ENCODE results near the gene WDFY2.

The WDFY2 gene

GRCh38 chr13:51746802-51747201 lies 162.5 kb downstream of the WDFY2 start:
- DNase-seq = no peak

- no peak for DNase-seq
Measured at GRCh38 chr13:51747438-51748434, 163.5 kb downstream of the WDFY2 start.

- no peak for DNase-seq
Measured at GRCh38 chr13:51756651-51757050, 172.4 kb downstream of the WDFY2 start.

DNA sequence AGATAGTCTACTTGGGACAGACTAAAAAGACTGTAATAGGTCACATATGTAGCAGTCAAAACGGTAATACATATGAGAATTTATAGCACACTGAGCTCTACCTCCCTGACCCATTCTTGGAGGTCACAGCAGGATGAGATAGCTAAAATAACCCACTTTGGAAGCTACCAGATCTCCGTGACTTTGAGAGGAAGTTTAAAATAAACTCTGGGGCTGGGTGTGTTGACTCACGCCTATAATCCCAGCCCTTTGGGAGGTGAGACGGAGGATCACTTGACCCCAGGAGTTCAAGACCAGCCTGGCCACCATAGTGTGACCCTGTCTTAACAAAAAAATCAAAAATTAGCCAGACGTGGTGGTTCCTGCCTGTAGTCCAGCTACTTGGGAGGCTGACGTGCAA lies 174.4 kb downstream of the WDFY2 start:
- no peak for DNase-seq

- no peak for DNase-seq
Measured at GRCh38 chr13:51759240-51759639, 175.0 kb downstream of the WDFY2 start.

- no peak for DNase-seq
Measured at GRCh38 chr13:51760592-51760991, 176.3 kb downstream of the WDFY2 start.

DNA sequence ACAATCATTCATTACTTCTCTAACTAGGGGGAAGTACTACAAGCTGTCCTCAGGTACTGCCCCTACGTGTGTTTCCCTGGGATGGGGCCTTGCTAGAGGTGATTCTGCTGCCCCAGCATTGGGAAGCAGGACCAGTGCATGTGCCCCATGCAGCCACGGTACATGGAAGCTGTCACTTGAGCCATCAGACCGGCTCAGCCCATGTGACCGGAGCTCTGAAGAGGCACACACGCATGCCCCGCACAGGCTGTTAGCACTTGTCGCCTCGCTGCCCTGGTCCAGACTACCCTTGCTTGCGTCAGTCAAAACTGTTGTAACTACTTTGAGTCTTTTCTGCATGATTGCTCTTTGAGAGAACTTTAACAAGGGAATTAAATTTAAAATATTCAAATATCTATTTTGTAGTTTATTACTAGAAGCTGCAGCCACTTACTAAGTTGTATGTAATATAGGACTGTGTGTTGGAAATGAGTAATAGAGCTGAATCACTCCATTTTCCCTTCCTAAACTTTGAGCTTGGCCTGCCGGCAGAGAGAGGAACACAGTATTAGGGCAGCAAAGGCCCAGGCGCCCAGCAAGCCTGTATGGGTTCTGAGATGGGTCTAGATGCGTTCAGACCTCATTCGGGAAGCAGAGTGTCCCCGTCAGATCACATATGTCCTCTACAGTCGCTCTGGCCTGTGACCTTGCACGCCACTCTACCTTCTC lies 177.5 kb downstream of the WDFY2 start:
- no peak for DNase-seq

GRCh38 chr13:51763486-51763885 lies 179.2 kb downstream of the WDFY2 start:
- DNase-seq = no peak

- DNase-seq = peak; percentile 19
Measured at GRCh38 chr13:51764184-51765141, 180.2 kb downstream of the WDFY2 start.

GRCh38 chr13:51765142-51765515 lies 180.9 kb downstream of the WDFY2 start:
- DNase-seq = no peak

DNA sequence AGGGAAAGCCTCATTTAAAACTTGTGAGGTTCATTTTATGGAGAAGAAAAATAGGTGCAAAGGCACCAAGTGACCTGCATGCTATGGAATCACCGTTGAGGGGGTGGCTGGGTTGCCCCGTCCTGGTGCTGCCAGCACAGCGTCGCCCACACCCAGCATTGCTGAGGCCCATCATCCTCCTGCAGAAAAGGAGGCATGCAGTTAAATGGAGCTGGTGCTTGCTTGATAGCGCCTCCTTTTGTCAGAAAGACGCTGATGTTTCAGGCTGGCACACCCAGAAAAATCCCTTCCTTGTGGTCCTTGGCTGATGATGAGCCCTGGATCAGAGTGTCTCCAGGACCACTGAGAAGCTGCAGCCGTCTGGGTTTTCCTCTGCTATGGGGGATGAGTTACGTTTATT lies 182.8 kb downstream of the WDFY2 start:
- no peak for DNase-seq

DNA sequence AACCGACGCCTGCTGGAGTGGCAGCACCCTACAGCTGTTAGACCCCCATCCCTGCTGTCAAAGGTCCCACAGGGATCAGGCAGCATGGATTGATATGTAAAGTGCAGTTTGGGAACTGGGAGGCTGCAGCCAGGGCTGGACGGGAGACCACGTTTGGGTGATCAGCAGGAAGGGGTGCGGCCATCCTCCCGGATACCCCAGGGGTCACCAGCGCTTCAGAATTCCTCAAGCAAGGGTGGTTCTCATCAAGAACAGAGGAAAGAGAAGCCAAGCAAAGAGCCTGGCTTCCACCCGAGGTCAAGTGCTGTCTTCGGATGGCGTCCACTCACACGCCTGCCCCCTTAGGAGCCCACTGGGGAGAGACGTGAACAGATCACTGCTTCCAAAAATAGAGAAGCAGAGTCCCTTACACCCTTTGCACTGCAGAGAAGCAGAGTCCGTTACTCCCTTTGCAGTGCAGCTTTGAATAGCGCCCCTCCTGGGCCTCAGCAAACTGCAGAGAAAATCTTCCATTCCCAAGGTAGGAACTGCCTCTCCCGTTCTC lies 184.2 kb downstream of the WDFY2 start:
- DNase-seq = no peak

DNA sequence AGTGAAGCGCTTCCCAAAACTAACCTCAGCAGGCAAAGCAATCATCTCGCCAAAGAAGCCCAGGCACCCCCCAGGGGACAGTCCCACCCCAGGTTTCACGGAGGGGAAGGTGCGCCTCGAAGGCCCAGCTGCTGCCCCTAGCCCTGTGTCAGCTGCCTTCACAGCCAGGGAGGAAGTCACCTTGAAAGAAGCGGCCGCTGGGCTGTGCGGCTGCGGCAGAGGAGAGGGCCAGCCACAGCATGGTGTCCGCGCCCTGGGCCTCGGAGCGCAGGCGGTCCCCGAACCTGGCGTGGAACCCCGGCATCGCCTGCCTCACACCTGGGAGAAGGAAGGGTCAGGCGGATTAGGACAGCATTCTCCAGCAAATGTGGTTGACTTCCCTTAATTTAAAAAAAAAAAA lies 184.7 kb downstream of the WDFY2 start:
- DNase-seq = no peak

DNA sequence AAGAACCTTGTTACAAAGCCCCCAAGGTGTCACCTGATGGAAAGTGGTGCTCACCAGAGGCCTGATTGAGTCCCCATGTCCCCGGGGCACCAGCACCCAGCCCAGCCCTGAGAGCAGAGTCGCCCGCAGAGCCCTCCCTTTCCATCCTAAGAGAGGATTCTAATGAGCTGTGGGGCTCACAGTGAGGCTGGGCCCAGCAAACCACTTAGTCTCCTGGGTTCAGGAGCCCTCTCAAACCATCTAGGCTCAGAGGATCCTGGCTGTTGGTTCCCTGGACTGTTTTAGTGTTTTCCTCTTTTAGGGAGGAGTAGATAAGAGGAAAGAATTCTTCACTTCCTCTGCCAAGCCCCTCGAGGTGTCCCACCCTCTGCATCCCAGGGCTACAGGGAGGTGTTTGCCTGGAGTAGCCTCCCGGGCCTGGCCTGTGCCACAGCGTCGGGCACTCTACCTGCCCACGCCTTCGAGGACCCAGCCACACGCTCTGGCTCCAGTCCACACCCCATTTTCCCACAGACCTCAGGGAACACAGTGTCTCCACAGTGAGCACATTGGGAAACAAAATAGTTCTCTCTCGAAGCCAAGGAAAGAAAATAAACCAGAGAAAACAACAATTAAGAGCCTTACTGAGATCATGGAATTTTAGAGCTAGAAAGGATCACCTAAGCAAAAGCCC lies 185.3 kb downstream of the WDFY2 start:
- DNase-seq = no peak

DNA sequence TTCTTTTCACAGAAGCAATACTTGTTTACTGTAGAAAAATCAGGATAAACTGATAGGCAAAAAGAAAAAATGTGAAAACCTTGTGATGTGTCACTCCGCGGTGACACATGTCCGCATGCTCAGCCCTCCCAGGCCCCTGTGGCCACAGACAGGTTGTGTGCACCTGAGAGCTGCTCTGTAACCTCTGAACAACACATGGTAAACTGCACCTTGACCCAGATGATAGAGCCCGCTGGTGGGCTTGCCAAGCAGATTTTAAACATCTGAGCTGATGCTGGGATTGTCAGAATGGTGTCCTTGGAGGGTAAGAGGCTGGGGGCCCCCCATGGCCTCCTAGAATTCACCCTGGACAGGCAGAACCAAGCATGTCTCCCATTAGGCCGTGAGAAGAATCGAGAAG lies 185.9 kb downstream of the WDFY2 start:
- no peak for DNase-seq

DNA sequence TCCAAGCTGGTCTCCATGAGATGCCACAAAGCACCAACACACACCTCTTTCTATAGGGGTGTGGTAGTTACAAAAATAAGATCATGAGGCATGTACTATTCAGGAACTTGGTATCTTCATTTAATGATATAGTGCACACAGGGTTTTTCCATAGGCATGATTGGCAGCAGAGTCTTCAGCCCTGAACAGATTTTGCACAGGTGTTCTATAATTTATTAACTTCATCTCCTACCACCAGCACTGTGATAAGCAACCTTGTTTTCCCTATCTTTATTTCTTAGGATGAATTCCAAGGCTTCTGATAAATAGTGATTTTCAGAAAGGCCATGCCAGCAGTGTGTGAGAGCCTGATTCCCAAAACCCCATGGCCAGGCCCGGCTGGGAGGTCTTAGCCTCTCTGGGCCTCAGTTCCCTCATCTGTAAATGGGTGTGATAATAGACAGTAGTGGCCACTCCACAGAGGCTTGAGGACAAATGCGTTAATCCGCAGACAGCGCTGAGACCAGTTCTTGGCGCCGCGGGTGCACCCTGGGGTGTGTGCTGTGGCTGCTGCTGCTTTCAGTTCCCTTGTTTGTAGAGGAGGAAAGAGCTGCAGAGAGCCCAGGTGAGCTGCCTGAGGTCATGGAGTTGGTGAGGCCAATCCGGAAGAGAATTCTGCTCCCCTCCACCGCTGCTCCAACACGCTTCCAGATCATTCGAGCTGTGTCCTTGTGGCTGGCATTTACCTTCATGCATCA lies 186.6 kb downstream of the WDFY2 start:
- DNase-seq = no peak

DNA sequence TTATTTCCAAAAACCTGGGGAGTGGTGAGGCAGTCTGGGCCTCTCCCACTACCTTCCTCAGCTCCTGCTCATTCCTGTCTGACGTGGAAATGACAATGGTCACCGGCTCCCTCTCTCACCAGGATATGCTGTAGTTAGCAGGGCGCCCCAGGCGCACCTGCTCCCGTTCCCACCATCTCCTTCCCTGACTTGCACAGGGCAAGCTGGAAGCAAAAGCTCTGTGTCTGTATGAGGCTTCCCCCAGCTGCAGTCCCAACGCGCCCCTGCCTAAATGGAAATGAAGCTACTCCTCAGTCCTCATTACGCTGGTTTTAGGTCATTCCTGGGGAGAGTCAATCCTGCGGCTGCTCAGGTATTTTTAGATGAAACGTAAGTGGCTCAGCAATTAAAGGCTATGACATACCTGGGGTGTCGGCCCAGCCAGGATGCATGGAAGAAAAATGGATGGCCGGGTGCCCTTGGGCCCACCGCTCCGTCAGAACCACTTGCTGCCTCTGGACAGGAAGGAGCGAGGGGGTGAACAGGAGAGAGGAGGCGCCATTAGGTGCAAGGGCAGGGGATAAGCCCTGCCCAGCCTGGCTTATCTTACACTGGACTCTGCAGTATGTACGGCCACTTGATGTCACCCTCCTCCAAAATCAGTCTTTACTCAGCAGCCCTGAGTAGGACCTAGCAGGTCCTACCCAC lies 187.3 kb downstream of the WDFY2 start:
- no peak for DNase-seq

GRCh38 chr13:51772105-51772455 lies 187.8 kb downstream of the WDFY2 start:
- DNase-seq = no peak

GRCh38 chr13:51772781-51773180 lies 188.5 kb downstream of the WDFY2 start:
- DNase-seq = no peak

- no peak for DNase-seq
Measured at GRCh38 chr13:51773515-51773914, 189.3 kb downstream of the WDFY2 start.

DNA sequence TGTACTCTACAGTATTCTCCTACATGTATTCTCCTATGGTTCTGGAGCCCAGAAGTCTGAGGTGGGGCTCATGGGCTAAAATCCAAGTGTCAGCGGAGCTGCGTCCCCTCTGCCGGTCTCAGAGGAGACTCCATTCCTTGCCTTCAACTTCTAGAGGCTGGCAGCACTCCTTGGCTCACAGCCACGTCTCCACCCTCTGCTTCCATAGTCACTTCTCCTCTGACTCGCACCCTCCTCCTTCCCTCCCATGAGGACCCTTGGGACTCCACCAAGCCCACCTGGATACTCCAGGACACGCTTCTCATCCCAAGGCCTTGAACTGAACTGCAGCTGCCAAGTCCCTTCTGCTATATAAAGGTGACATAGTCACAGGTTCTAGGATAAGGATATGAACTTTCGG lies 191.9 kb downstream of the WDFY2 start:
- no peak for DNase-seq

All from activated effector memory CD4-positive, alpha-beta T cell treated with Interleukin-2 at 50 U/mL for 16 hours (primary cell).